HepG2 (cell line): ENCODE data around the gene PRKCE. TPM values are rescaled to one million over a fixed set of nuclear protein-coding genes. Genes with fewer than 3 reads are reported as not detected.

Experiments used
- ATAC-seq: fragments of 200-7000 bp; cut with Tn5 transposase; 3 replicates; pipeline ENCODE4 v1.9.1; 2020; ENCODE audit warnings: mild to moderate bottlenecking, moderate library complexity
- BruUV-seq: library from RNA; stranded (reverse); fragments of 400-500 nt; replicated peaks from 2 replicates; lab custom pipeline; 2021; lab: Mats Ljungman, UMichigan
- CTCF ChIA-PET: fragments of 300-600 bp; formaldehyde crosslinking; extraction: SDS; loops from one replicate; lab custom pipeline; 2021; ENCODE audit warnings: low total read pairs, inconsistent platforms, low intra/inter-chr PET ratio; lab: Yijun Ruan, JAX
- POLR2A ChIA-PET: fragments of 350-600 bp; sonication (Branson Sonifier 250); formaldehyde crosslinking; loops from one replicate; lab custom pipeline; 2020; ENCODE audit warnings: antibody characterized with exemption, inconsistent platforms; lab: Yijun Ruan, JAX
- DNase-seq: peaks from one replicate; pipeline ENCODE4 v3.0.0-alpha.2; 2015; ENCODE audit warnings: low spot score
- FAIRE-seq: peaks from 3 replicates; lab custom pipeline; 2011; peaks lifted over from hg19 to GRCh38; lab: Jason Lieb, UNC
- H2AFZ ChIP-seq: one replicate; pipeline ENCODE4 v1.6.1; 2011; ENCODE audit warnings: low read length, inconsistent platforms
- H3K27ac ChIP-seq: fragments of 300-600 bp; 3 replicates; pipeline ENCODE4 v1.8.0; 2011; ENCODE audit warnings: mixed run types, mild to moderate bottlenecking, mixed read lengths, low read length, inconsistent platforms; ENCODE audit not compliant: insufficient read depth; ENCODE audit errors: extremely low read length
- H3K27me3 ChIP-seq, 2 experiments: fragments of 200-600 bp in 1 of 2; 2 replicates in 1 of 2; 3 replicates in 1 of 2; pipeline versions ENCODE4 v1.6.0 to v1.8.0; 2011; ENCODE audit warnings: low read length in 2 of 2, mild to moderate bottlenecking in 2 of 2, moderate library complexity in 2 of 2, inconsistent platforms in 1 of 2; ENCODE audit not compliant: insufficient read depth in 2 of 2, control insufficient read depth in 1 of 2
- H3K36me3 ChIP-seq, 2 experiments: fragments of 200-600 bp in 1 of 2; replicated peaks in 1 of 2; 2 replicates in 1 of 2; 3 replicates in 1 of 2; pipeline versions ENCODE4 v1.5.1 to v1.8.0; 2011; ENCODE audit warnings: low read length in 2 of 2, inconsistent platforms in 1 of 2; ENCODE audit not compliant: insufficient read depth in 2 of 2, control insufficient read depth in 1 of 2
- H3K4me1 ChIP-seq: 2 replicates; pipeline ENCODE4 v1.5.1; 2012; ENCODE audit warnings: low read length, inconsistent platforms; ENCODE audit not compliant: insufficient read depth
- H3K4me2 ChIP-seq: 2 replicates; pipeline ENCODE4 v1.6.0; 2011; ENCODE audit warnings: low read depth, low read length, inconsistent platforms
- H3K4me3 ChIP-seq, 3 experiments: fragments of 200-600 bp in 1 of 3; sonication (generic), shearing (Covaris generic) in 1 of 3; replicated peaks in 1 of 3; 2 replicates each; pipeline ENCODE4 v1.5.1; 2011 to 2016; ENCODE audit warnings: low read length in 3 of 3, inconsistent platforms in 2 of 3, low read depth in 2 of 3, mild to moderate bottlenecking in 2 of 3, control low read depth in 1 of 3, mixed read lengths in 1 of 3; ENCODE audit not compliant: insufficient read depth in 1 of 3
- H3K79me2 ChIP-seq: one replicate; pipeline ENCODE4 v1.6.1; 2011; ENCODE audit warnings: low read length, inconsistent platforms; ENCODE audit not compliant: insufficient read depth
- H3K9ac ChIP-seq: 2 replicates; pipeline ENCODE4 v1.6.0; 2011; ENCODE audit warnings: mild to moderate bottlenecking, low read depth, low read length, inconsistent platforms; ENCODE audit not compliant: insufficient read depth
- H3K9me3 ChIP-seq: 2 replicates; pipeline ENCODE4 v1.5.1; 2012; ENCODE audit warnings: mild to moderate bottlenecking, low read length
- H4K20me1 ChIP-seq: 2 replicates; pipeline ENCODE4 v1.6.0; 2011; ENCODE audit warnings: inconsistent platforms, mild to moderate bottlenecking, low read length, moderate library complexity; ENCODE audit not compliant: insufficient read depth
- CBX2 ChIP-seq, 2 experiments: fragments of 200-600 bp in 1 of 2; sonication (generic); formaldehyde crosslinking in 1 of 2; IDR thresholded peaks; 2 replicates each; pipeline versions ENCODE4 v1.7.0 to v1.8.1; 2018 to 2022; ENCODE audit warnings: low read depth in 2 of 2, low read length in 1 of 2, mild to moderate bottlenecking in 1 of 2, missing genetic modification reagents in 1 of 2
- CREM ChIP-seq, 2 experiments: sonication (generic) in 1 of 2; formaldehyde crosslinking in 1 of 2; IDR thresholded peaks; 2 replicates each; pipeline versions ENCODE4 v1.4.0 to v1.6.1; 2016 to 2020; ENCODE audit warnings: antibody characterized with exemption in 1 of 2, mild to moderate bottlenecking in 1 of 2, missing genetic modification reagents in 1 of 2
- GTF2F1 ChIP-seq: fragments of 150-350 bp; IDR thresholded peaks from 2 replicates; pipeline ENCODE4 v1.6.1; 2014; ENCODE audit warnings: low read length
- KLF13 ChIP-seq: sonication (generic); formaldehyde crosslinking; IDR thresholded peaks from 2 replicates; pipeline ENCODE4 v1.4.0; 2020; ENCODE audit warnings: mild to moderate bottlenecking, missing genetic modification reagents
- NR1H2 ChIP-seq: sonication (generic); formaldehyde crosslinking; IDR thresholded peaks from 2 replicates; pipeline ENCODE4 v1.8.1; 2022; ENCODE audit warnings: low read depth, missing genetic modification reagents, borderline replicate concordance
- SMAD9 ChIP-seq: sonication (generic); formaldehyde crosslinking; IDR thresholded peaks from 2 replicates; pipeline ENCODE4 v1.5.1; 2020; ENCODE audit warnings: mild to moderate bottlenecking, missing genetic modification reagents
- SSRP1 ChIP-seq: IDR thresholded peaks from 2 replicates; pipeline ENCODE4 v1.6.1; 2016; ENCODE audit warnings: control low read depth
- ZFP41 ChIP-seq: sonication (generic); formaldehyde crosslinking; IDR thresholded peaks from 2 replicates; pipeline ENCODE4 v1.4.0; 2020; ENCODE audit warnings: mild to moderate bottlenecking, missing genetic modification reagents, borderline replicate concordance
- ZNF205 ChIP-seq: IDR thresholded peaks from 2 replicates; pipeline ENCODE4 v1.6.1; 2018; ENCODE audit warnings: missing biosample characterization, missing genetic modification reagents
- ZNF232 ChIP-seq: sonication (generic); formaldehyde crosslinking; IDR thresholded peaks from 2 replicates; pipeline ENCODE4 v1.4.0; 2020; ENCODE audit warnings: missing genetic modification reagents, borderline replicate concordance
- ZNF484 ChIP-seq: sonication (generic); formaldehyde crosslinking; IDR thresholded peaks from 2 replicates; pipeline ENCODE4 v1.5.1; 2020; ENCODE audit warnings: mild to moderate bottlenecking, low read depth, missing genetic modification reagents, borderline replicate concordance
- ZNF563 ChIP-seq: sonication (generic); formaldehyde crosslinking; IDR thresholded peaks from 2 replicates; pipeline ENCODE4 v1.8.0; 2022; ENCODE audit warnings: mild to moderate bottlenecking, moderate library complexity, missing genetic modification reagents
- ZNF775 ChIP-seq: sonication (generic); formaldehyde crosslinking; IDR thresholded peaks from 2 replicates; pipeline ENCODE4 v1.4.0; 2020; ENCODE audit warnings: missing genetic modification reagents, mild to moderate bottlenecking, moderate library complexity, borderline replicate concordance
- WGBS: methylation state at CpG from one replicate; pipeline ENCODE4 v1.1.6; 2017; ENCODE audit warnings: low lambda C conversion rate; 5-methylcytosine and 5-hydroxymethylcytosine counted together
- in situ Hi-C: cut with HindIII; loops from 2 replicates; pipeline ENCODE4 v1.10.0; 2017; ENCODE audit warnings: low pct_unique_long_range_greater_than_20kb; ENCODE audit not compliant: extremely low pct_ligation_motif_present
- intact Hi-C: fragments of 100-400 bp; cut with micrococcal nuclease; formaldehyde crosslinking; loops from one replicate; pipeline ENCODE4 v1.10.0; 2022; ENCODE audit not compliant: unreplicated experiment
- polyA plus RNA-seq, 8 experiments: library from polyadenylated mRNA; depleted of rRNA in 3 of 8; stranded (reverse) in 7 of 8; unstranded in 1 of 8; fragments of >200 nt; fragmentation: Illumina TruSeq in 4 of 8; extraction: Trizol in 4 of 8; gene quantifications; 2 replicates each; pipeline versions ENCODE4 v1.2.1 to v1.2.3, GENCODE V29; 2011 to 2016; ENCODE audit warnings: low read depth in 4 of 8, missing spikeins in 1 of 8, mixed read lengths in 1 of 8; ENCODE audit not compliant: insufficient read depth in 1 of 8
- total RNA-seq, 5 experiments: library from RNA; depleted of rRNA; stranded (reverse); fragments of >200 nt; fragmentation: Illumina TruSeq; extraction: Trizol; gene quantifications; 2 replicates each; pipeline ENCODE4 v1.2.3, GENCODE V29; 2016; ENCODE audit warnings: low read depth in 1 of 5
- TF ChIP-seq, protein P1 (sequence below): sonication (generic); formaldehyde crosslinking; IDR thresholded peaks from 2 replicates; pipeline ENCODE4 v1.5.0; 2020; ENCODE audit warnings: mild to moderate bottlenecking, missing genetic modification reagents, borderline replicate concordance

PRKCE gene
- total and polyA plus RNA-seq, 2 of the 13 experiments (the other 11 are each of a cell fraction or from before 2014, with no cell fraction given), result 1.0 to 3.9 TPM

DNA sequence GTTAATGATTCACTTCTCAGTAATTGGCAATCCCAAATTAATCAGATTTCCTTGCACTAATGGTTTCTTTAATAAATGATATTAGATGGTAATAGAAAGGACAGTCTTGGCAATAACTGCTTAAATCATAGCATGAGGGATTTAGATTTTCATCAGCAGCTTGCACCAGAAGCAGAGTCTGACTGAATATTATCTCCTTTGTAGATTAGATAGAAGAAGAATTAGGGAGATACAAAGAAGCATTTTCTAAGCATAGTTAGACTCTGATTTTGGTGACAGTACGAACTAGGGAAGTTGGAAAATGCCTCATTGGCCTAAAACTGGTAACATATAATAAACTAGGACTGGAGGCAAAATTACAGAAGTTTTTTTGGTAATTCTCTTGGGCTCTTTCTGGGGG, 412.9 kb downstream of the PRKCE start:
- CTCF ChIA-PET, result interaction anchor here (4.1 kb wide), 1 partner anchor 396 kb away, joined by 22 read pairs; no protein-coding TSS in a partner anchor
- POLR2A ChIA-PET, result no interaction called here
- intact Hi-C loops, result loop anchor here (5.0 kb wide), 1 partner anchor 163 kb away; no protein-coding TSS in a partner anchor
- FAIRE-seq, result no peak
- DNase-seq, result no peak
- Histone ChIP-seq H3K27me3 (no peaks in the 10 kb centered on the region), H3K79me2 (no peaks in the 10 kb centered on the region), H3K9me3 (no peaks in the 10 kb centered on the region), H3K4me2 (no peak overlapping the region), H3K36me3 (no peaks in the 10 kb centered on the region), H3K27ac (no peak overlapping the region), H3K9ac (no peak overlapping the region), H4K20me1 (no peaks in the 10 kb centered on the region), H3K4me1 (peaks cover 9% of the 10 kb centered on the region; the same call in 1 of the 2 replicates), H3K4me3 (no peak overlapping the region), H2AFZ (no peak overlapping the region)
- TF ChIP-seq CBX2 (IDR thresholded peaks at IDR 0.05; ENCODE audit: low read depth, low read length), result no peak
- TF ChIP-seq CBX2 (CRISPR knock-in tag; IDR thresholded peaks at IDR 0.05; ENCODE audit: low read depth), result no peak
- in situ Hi-C loops, result loop anchor here (5.0 kb wide), 1 partner anchor 233 kb away; the partner anchor contains the start of gene EPAS1
- no peak for ATAC-seq
- WGBS, result 43% methylated on average over 1 of the region's 1 CpG
- no TSS peak for BruUV-seq

GRCh38 chr2:46065152-46065551, 413.7 kb downstream of the PRKCE start:
- DNase-seq (no peak), ATAC-seq (no peak), FAIRE-seq (no peak)
- no peaks in the 10 kb centered on the region for H3K9me3 ChIP-seq
- ChIA-PET CTCF (interaction anchor here (4.1 kb wide), 1 partner anchor 396 kb away, joined by 22 read pairs; no protein-coding TSS in a partner anchor), POLR2A (no interaction called here)
- in situ Hi-C loops, result no loop called here
- BruUV-seq, result no TSS peak
- no peak overlapping the region for H3K4me3 ChIP-seq
- WGBS, result 85% methylated on average over 4 of the region's 4 CpGs
- no peak overlapping the region for H3K4me2 ChIP-seq
- TF ChIP-seq ZNF232 (no peak), ZNF484 (no peak), KLF13 (CRISPR knock-in tag) (no peak), SSRP1 (CRISPR knock-in tag) (no peak), SMAD9 (CRISPR knock-in tag) (no peak), NR1H2 (no peak), ZNF563 (CRISPR knock-in tag) (no peak), ZFP41 (CRISPR knock-in tag) (no peak), ZNF205 (CRISPR knock-in tag) (no peak), CREM (IDR thresholded peaks at IDR 0.05) (no peak), CREM (CRISPR knock-in tag; IDR thresholded peaks at IDR 0.05) (no peak), GTF2F1 (no peak), ZNF775 (CRISPR knock-in tag) (no peak)
- TF ChIP-seq, protein P1, sequence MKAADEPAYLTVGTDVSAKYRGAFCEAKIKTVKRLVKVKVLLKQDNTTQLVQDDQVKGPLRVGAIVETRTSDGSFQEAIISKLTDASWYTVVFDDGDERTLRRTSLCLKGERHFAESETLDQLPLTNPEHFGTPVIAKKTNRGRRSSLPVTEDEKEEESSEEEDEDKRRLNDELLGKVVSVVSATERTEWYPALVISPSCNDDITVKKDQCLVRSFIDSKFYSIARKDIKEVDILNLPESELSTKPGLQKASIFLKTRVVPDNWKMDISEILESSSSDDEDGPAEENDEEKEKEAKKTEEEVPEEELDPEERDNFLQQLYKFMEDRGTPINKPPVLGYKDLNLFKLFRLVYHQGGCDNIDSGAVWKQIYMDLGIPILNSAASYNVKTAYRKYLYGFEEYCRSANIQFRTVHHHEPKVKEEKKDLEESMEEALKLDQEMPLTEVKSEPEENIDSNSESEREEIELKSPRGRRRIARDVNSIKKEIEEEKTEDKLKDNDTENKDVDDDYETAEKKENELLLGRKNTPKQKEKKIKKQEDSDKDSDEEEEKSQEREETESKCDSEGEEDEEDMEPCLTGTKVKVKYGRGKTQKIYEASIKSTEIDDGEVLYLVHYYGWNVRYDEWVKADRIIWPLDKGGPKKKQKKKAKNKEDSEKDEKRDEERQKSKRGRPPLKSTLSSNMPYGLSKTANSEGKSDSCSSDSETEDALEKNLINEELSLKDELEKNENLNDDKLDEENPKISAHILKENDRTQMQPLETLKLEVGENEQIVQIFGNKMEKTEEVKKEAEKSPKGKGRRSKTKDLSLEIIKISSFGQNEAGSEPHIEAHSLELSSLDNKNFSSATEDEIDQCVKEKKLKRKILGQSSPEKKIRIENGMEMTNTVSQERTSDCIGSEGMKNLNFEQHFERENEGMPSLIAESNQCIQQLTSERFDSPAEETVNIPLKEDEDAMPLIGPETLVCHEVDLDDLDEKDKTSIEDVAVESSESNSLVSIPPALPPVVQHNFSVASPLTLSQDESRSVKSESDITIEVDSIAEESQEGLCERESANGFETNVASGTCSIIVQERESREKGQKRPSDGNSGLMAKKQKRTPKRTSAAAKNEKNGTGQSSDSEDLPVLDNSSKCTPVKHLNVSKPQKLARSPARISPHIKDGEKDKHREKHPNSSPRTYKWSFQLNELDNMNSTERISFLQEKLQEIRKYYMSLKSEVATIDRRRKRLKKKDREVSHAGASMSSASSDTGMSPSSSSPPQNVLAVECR (CRISPR knock-in tag), result no peak
- H3K79me2 ChIP-seq, result no peaks in the 10 kb centered on the region
- H3K36me3 ChIP-seq, result no peaks in the 10 kb centered on the region
- no peaks in the 10 kb centered on the region for H3K27me3 ChIP-seq
- H3K27ac ChIP-seq, result no peak overlapping the region
- intact Hi-C loops, result no loop called here
- H2AFZ ChIP-seq, result no peak overlapping the region
- H4K20me1 ChIP-seq, result no peaks in the 10 kb centered on the region
- peaks cover 9% of the 10 kb centered on the region; the same call in 1 of the 2 replicates for H3K4me1 ChIP-seq
- no peak overlapping the region for H3K9ac ChIP-seq
